HepG2 (cell line): Measurements from ENCODE around the gene BMPER. TPM values are rescaled to one million over a fixed set of nuclear protein-coding genes. Genes with fewer than 3 reads are reported as not detected.

Source experiments
- ATAC-seq: fragments of 200-7000 bp; cut with Tn5 transposase; 3 replicates; pipeline ENCODE4 v1.9.1; 2020; ENCODE audit warnings: mild to moderate bottlenecking, moderate library complexity
- BruUV-seq: library from RNA; stranded (reverse); fragments of 400-500 nt; replicated peaks from 2 replicates; lab custom pipeline; 2021; lab: Mats Ljungman, UMichigan
- CTCF ChIA-PET: fragments of 300-600 bp; formaldehyde crosslinking; extraction: SDS; loops from one replicate; lab custom pipeline; 2021; ENCODE audit warnings: low total read pairs, inconsistent platforms, low intra/inter-chr PET ratio; lab: Yijun Ruan, JAX
- POLR2A ChIA-PET: fragments of 350-600 bp; sonication (Branson Sonifier 250); formaldehyde crosslinking; loops from one replicate; lab custom pipeline; 2020; ENCODE audit warnings: antibody characterized with exemption, inconsistent platforms; lab: Yijun Ruan, JAX
- DNase-seq: peaks from one replicate; pipeline ENCODE4 v3.0.0-alpha.2; 2015; ENCODE audit warnings: low spot score
- FAIRE-seq: peaks from 3 replicates; lab custom pipeline; 2011; peaks lifted over from hg19 to GRCh38; lab: Jason Lieb, UNC
- H2AFZ ChIP-seq: one replicate; pipeline ENCODE4 v1.6.1; 2011; ENCODE audit warnings: low read length, inconsistent platforms
- H3K27ac ChIP-seq: fragments of 300-600 bp; 3 replicates; pipeline ENCODE4 v1.8.0; 2011; ENCODE audit warnings: mixed run types, mild to moderate bottlenecking, mixed read lengths, low read length, inconsistent platforms; ENCODE audit not compliant: insufficient read depth; ENCODE audit errors: extremely low read length
- H3K27me3 ChIP-seq, 2 experiments: fragments of 200-600 bp in 1 of 2; 2 replicates in 1 of 2; 3 replicates in 1 of 2; pipeline versions ENCODE4 v1.6.0 to v1.8.0; 2011; ENCODE audit warnings: low read length in 2 of 2, mild to moderate bottlenecking in 2 of 2, moderate library complexity in 2 of 2, inconsistent platforms in 1 of 2; ENCODE audit not compliant: insufficient read depth in 2 of 2, control insufficient read depth in 1 of 2
- H3K36me3 ChIP-seq, 2 experiments: fragments of 200-600 bp in 1 of 2; replicated peaks in 1 of 2; 2 replicates in 1 of 2; 3 replicates in 1 of 2; pipeline versions ENCODE4 v1.5.1 to v1.8.0; 2011; ENCODE audit warnings: low read length in 2 of 2, inconsistent platforms in 1 of 2; ENCODE audit not compliant: insufficient read depth in 2 of 2, control insufficient read depth in 1 of 2
- H3K4me1 ChIP-seq: 2 replicates; pipeline ENCODE4 v1.5.1; 2012; ENCODE audit warnings: low read length, inconsistent platforms; ENCODE audit not compliant: insufficient read depth
- H3K4me2 ChIP-seq: 2 replicates; pipeline ENCODE4 v1.6.0; 2011; ENCODE audit warnings: low read depth, low read length, inconsistent platforms
- H3K4me3 ChIP-seq, 3 experiments: fragments of 200-600 bp in 1 of 3; sonication (generic), shearing (Covaris generic) in 1 of 3; replicated peaks in 1 of 3; 2 replicates each; pipeline ENCODE4 v1.5.1; 2011 to 2016; ENCODE audit warnings: low read length in 3 of 3, inconsistent platforms in 2 of 3, low read depth in 2 of 3, mild to moderate bottlenecking in 2 of 3, control low read depth in 1 of 3, mixed read lengths in 1 of 3; ENCODE audit not compliant: insufficient read depth in 1 of 3
- H3K79me2 ChIP-seq: one replicate; pipeline ENCODE4 v1.6.1; 2011; ENCODE audit warnings: low read length, inconsistent platforms; ENCODE audit not compliant: insufficient read depth
- H3K9ac ChIP-seq: 2 replicates; pipeline ENCODE4 v1.6.0; 2011; ENCODE audit warnings: mild to moderate bottlenecking, low read depth, low read length, inconsistent platforms; ENCODE audit not compliant: insufficient read depth
- H3K9me3 ChIP-seq: 2 replicates; pipeline ENCODE4 v1.5.1; 2012; ENCODE audit warnings: mild to moderate bottlenecking, low read length
- H4K20me1 ChIP-seq: 2 replicates; pipeline ENCODE4 v1.6.0; 2011; ENCODE audit warnings: inconsistent platforms, mild to moderate bottlenecking, low read length, moderate library complexity; ENCODE audit not compliant: insufficient read depth
- ADNP ChIP-seq: sonication (generic); formaldehyde crosslinking; IDR thresholded peaks from 2 replicates; pipeline ENCODE4 v1.4.0; 2020; ENCODE audit warnings: missing genetic modification reagents
- E2F1 ChIP-seq: sonication (generic); formaldehyde crosslinking; IDR thresholded peaks from 2 replicates; pipeline ENCODE4 v1.5.0; 2020; ENCODE audit warnings: missing genetic modification reagents
- GMEB2 ChIP-seq: IDR thresholded peaks from 2 replicates; pipeline ENCODE4 v1.6.1; 2016; ENCODE audit warnings: missing biosample characterization, missing genetic modification reagents, low read depth
- HNF1A ChIP-seq, 2 experiments: sonication (generic) in 1 of 2; formaldehyde crosslinking in 1 of 2; IDR thresholded peaks; 2 replicates each; pipeline versions ENCODE4 v1.4.0 to v1.6.1; 2016 to 2020; ENCODE audit warnings: borderline replicate concordance in 1 of 2, low read depth in 1 of 2, mild to moderate bottlenecking in 1 of 2, missing genetic modification reagents in 1 of 2
- NCOA2 ChIP-seq: sonication (generic); formaldehyde crosslinking; IDR thresholded peaks from 2 replicates; pipeline ENCODE4 v1.8.0; 2022; ENCODE audit warnings: inconsistent platforms
- RFX3 ChIP-seq: IDR thresholded peaks from 2 replicates; pipeline ENCODE4 v1.6.1; 2016; ENCODE audit warnings: missing biosample characterization, missing genetic modification reagents
- SALL1 ChIP-seq: sonication (generic); formaldehyde crosslinking; IDR thresholded peaks from 2 replicates; pipeline ENCODE4 v1.8.0; 2022; ENCODE audit warnings: mild to moderate bottlenecking, missing genetic modification reagents
- SAP130 ChIP-seq: IDR thresholded peaks from 2 replicates; pipeline ENCODE4 v1.6.1; 2016; ENCODE audit warnings: low read depth
- ZHX2 ChIP-seq, 2 experiments: sonication (generic) in 1 of 2; formaldehyde crosslinking in 1 of 2; IDR thresholded peaks; 2 replicates each; pipeline versions ENCODE4 v1.6.1 to v1.9.0; 2014 to 2022; ENCODE audit warnings: antibody characterized with exemption in 1 of 2, borderline replicate concordance in 1 of 2, inconsistent platforms in 1 of 2, low read depth in 1 of 2, missing genetic modification reagents in 1 of 2
- ZNF180 ChIP-seq: sonication (generic); formaldehyde crosslinking; IDR thresholded peaks from 2 replicates; pipeline ENCODE4 v1.4.0; 2020; ENCODE audit warnings: low read depth, missing genetic modification reagents, borderline replicate concordance
- ZNF878 ChIP-seq: sonication (generic); formaldehyde crosslinking; IDR thresholded peaks from 2 replicates; pipeline ENCODE4 v1.8.1; 2023; ENCODE audit warnings: mild to moderate bottlenecking, missing genetic modification reagents, moderate library complexity
- WGBS: methylation state at CpG from one replicate; pipeline ENCODE4 v1.1.6; 2017; ENCODE audit warnings: low lambda C conversion rate; 5-methylcytosine and 5-hydroxymethylcytosine counted together
- in situ Hi-C: cut with HindIII; loops from 2 replicates; pipeline ENCODE4 v1.10.0; 2017; ENCODE audit warnings: low pct_unique_long_range_greater_than_20kb; ENCODE audit not compliant: extremely low pct_ligation_motif_present
- intact Hi-C: fragments of 100-400 bp; cut with micrococcal nuclease; formaldehyde crosslinking; loops from one replicate; pipeline ENCODE4 v1.10.0; 2022; ENCODE audit not compliant: unreplicated experiment
- polyA plus RNA-seq, 8 experiments: library from polyadenylated mRNA; depleted of rRNA in 3 of 8; stranded (reverse) in 7 of 8; unstranded in 1 of 8; fragments of >200 nt; fragmentation: Illumina TruSeq in 4 of 8; extraction: Trizol in 4 of 8; gene quantifications; 2 replicates each; pipeline versions ENCODE4 v1.2.1 to v1.2.3, GENCODE V29; 2011 to 2016; ENCODE audit warnings: low read depth in 4 of 8, missing spikeins in 1 of 8, mixed read lengths in 1 of 8; ENCODE audit not compliant: insufficient read depth in 1 of 8
- total RNA-seq, 5 experiments: library from RNA; depleted of rRNA; stranded (reverse); fragments of >200 nt; fragmentation: Illumina TruSeq; extraction: Trizol; gene quantifications; 2 replicates each; pipeline ENCODE4 v1.2.3, GENCODE V29; 2016; ENCODE audit warnings: low read depth in 1 of 5

Gene BMPER
- total and polyA plus RNA-seq, 2 of the 13 experiments (the other 11 are each of a cell fraction or from before 2014, with no cell fraction given) = not detected

GRCh38 chr7:34115503-34115902, 210.2 kb downstream of the BMPER start:
- no peaks in the 10 kb centered on the region for H3K36me3 ChIP-seq
- in situ Hi-C loops = no loop called here
- no peak overlapping the region for H2AFZ ChIP-seq
- TF ChIP-seq NCOA2 (CRISPR knock-in tag) (no peak), GMEB2 (CRISPR knock-in tag) (no peak), SALL1 (CRISPR knock-in tag) (no peak), ZHX2 (IDR thresholded peaks at IDR 0.05; ENCODE audit: low read depth) (no peak), ZHX2 (CRISPR knock-in tag; IDR thresholded peaks at IDR 0.05; ENCODE audit: borderline replicate concordance) (no peak), E2F1 (CRISPR knock-in tag) (no peak), ADNP (CRISPR knock-in tag) (no peak), ZNF878 (CRISPR knock-in tag) (no peak), SAP130 (CRISPR knock-in tag) (no peak), RFX3 (CRISPR knock-in tag) (no peak), HNF1A (IDR thresholded peaks at IDR 0.05; ENCODE audit: low read depth) (no peak), HNF1A (CRISPR knock-in tag; IDR thresholded peaks at IDR 0.05; ENCODE audit: borderline replicate concordance) (no peak), ZNF180 (no peak)
- TF ChIP-seq, all 625 proteins: peak for 0
- WGBS = 0% methylated on average over 1 of the region's 1 CpG
- Histone ChIP-seq H4K20me1 (no peaks in the 10 kb centered on the region), H3K4me1 (no peaks in the 10 kb centered on the region), H3K9ac (no peak overlapping the region), H3K4me3 (no peak overlapping the region), H3K4me2 (no peak overlapping the region), H3K27ac (no peak overlapping the region), H3K9me3 (no peaks in the 10 kb centered on the region), H3K27me3 (no peaks in the 10 kb centered on the region), H3K79me2 (no peaks in the 10 kb centered on the region)
- no peak for ATAC-seq
- DNase-seq = no peak
- intact Hi-C loops = no loop called here
- FAIRE-seq = no peak
- ChIA-PET CTCF (no interaction called here), POLR2A (no interaction called here)
- BruUV-seq = no TSS peak
